Right atrium auricular region (tissue), 2 donors: ENCODE results near the gene CNGA3. TPM values are rescaled to one million over a fixed set of nuclear protein-coding genes. Genes with fewer than 3 reads are reported as not detected.

Source experiments
- DNase-seq: peaks from one replicate; pipeline ENCODE4 v3.0.0-alpha.2; 2019; ENCODE audit warnings: low spot score
- H3K27ac ChIP-seq, 2 donors: fragments of 200-600 bp; sonication (generic); 1 replicate in 1 of 2; 2 replicates in 1 of 2; pipeline ENCODE4 v1.5.1; 2016 to 2019
- H3K27me3 ChIP-seq, 2 donors: fragments of 200-600 bp; sonication (generic); one replicate each; pipeline versions ENCODE4 v1.5.1 to v1.6.0; 2017 to 2019
- H3K36me3 ChIP-seq: fragments of 200-600 bp; sonication (generic); one replicate; pipeline ENCODE4 v1.5.1; 2016
- H3K4me1 ChIP-seq, 2 donors: fragments of 200-600 bp; sonication (generic); one replicate each; pipeline versions ENCODE4 v1.5.1 to v1.6.0; 2017 to 2019
- H3K4me3 ChIP-seq, 2 donors: fragments of 200-600 bp; sonication (generic); 1 replicate in 1 of 2; 2 replicates in 1 of 2; pipeline ENCODE4 v1.5.1; 2017 to 2019; ENCODE audit warnings: mild to moderate bottlenecking in 1 of 2, moderate library complexity in 1 of 2
- H3K9me3 ChIP-seq, 2 donors: fragments of 200-600 bp; sonication (generic); one replicate each; pipeline ENCODE4 v1.5.1; 2019
- total RNA-seq, 2 donors: library from RNA; depleted of rRNA; stranded (reverse); fragments of >200 nt; gene quantifications; one replicate each; pipeline ENCODE4 v1.1.0, GENCODE V29; 2016
- TF ChIP-seq, protein P1 (sequence below), 2 donors: fragments of 200-600 bp; sonication (generic); IDR thresholded peaks; one replicate each; pipeline ENCODE4 v1.5.1; 2019; ENCODE audit warnings: antibody characterized with exemption in 2 of 2

The CNGA3 gene
- total RNA-seq, 2 donors from 2014 or later: not detected

DNA sequence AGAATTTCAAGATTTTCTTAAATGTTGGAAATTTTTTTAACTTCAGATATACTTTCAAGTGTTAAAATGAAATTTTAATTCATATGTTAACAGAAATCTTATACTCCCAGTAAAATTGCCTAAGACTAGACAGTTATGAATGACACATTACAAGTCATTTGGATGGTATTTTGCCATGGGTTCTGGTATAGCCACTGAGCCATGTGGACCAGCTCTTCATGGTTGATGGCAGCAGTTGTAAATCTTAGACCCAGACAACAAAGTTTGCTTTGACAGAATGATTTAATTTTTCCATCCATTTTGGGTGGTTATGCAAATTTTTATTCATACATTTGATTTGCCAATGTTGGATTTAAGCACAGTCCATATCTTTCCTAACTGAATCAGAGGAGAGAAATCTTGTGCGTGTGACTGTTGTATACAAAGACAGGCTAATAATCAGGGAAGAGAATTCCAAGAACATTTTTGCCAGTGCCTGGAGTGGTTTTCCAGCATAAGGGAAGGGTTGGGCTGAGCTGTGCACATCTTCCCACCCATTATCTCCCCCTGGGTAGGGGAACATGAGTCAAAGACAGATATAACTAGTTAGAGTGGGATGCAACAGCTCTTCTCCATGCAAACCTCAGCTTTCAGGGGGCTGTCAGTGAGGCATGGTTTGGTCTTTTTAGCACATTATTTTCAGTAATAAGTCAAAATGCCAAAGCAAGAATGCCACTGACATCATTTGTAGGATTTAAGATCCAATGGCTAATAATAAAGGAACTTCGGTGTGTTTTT lies 70.3 kb downstream of the CNGA3 start:
- Histone ChIP-seq H3K36me3 (no peaks in the 10 kb centered on the region), H3K9me3 (no peaks in the 10 kb centered on the region), H3K4me3 (no peak overlapping the region), H3K4me1 (no peaks in the 10 kb centered on the region), H3K27ac (no peak overlapping the region), H3K27me3 (no peaks in the 10 kb centered on the region)
- TF ChIP-seq, protein P1, sequence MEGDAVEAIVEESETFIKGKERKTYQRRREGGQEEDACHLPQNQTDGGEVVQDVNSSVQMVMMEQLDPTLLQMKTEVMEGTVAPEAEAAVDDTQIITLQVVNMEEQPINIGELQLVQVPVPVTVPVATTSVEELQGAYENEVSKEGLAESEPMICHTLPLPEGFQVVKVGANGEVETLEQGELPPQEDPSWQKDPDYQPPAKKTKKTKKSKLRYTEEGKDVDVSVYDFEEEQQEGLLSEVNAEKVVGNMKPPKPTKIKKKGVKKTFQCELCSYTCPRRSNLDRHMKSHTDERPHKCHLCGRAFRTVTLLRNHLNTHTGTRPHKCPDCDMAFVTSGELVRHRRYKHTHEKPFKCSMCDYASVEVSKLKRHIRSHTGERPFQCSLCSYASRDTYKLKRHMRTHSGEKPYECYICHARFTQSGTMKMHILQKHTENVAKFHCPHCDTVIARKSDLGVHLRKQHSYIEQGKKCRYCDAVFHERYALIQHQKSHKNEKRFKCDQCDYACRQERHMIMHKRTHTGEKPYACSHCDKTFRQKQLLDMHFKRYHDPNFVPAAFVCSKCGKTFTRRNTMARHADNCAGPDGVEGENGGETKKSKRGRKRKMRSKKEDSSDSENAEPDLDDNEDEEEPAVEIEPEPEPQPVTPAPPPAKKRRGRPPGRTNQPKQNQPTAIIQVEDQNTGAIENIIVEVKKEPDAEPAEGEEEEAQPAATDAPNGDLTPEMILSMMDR (IDR thresholded peaks at IDR 0.05): no peak
- DNase-seq: no peak

DNA sequence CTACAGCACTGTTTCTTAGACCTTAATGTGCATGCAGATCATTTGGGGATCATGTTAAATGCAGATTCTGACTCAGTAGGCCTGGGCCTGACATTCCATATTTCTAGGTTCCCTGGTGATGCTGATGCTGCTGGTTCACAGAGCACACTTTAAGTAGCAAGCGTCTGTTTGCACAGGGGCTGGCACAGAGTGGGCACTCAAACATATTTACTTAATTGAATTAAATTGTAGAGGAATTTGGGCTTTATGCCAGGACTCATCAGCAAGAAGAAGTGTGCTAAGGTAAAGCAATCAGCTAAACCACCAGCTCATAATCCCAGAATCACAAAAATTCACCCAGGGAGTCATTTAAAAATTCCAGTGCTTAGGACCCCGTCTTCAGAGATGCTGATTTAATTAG lies 73.3 kb downstream of the CNGA3 start:
- H3K4me1 ChIP-seq: no peaks in the 10 kb centered on the region
- TF ChIP-seq, protein P1 (IDR thresholded peaks at IDR 0.05): no peak
- H3K36me3 ChIP-seq: no peaks in the 10 kb centered on the region
- no peaks in the 10 kb centered on the region for H3K27me3 ChIP-seq
- H3K4me3 ChIP-seq: no peak overlapping the region
- no peak for DNase-seq
- H3K9me3 ChIP-seq: peaks cover 0 to 11% of the 10 kb centered on the region in 2 donors
- H3K27ac ChIP-seq: no peak overlapping the region

DNA sequence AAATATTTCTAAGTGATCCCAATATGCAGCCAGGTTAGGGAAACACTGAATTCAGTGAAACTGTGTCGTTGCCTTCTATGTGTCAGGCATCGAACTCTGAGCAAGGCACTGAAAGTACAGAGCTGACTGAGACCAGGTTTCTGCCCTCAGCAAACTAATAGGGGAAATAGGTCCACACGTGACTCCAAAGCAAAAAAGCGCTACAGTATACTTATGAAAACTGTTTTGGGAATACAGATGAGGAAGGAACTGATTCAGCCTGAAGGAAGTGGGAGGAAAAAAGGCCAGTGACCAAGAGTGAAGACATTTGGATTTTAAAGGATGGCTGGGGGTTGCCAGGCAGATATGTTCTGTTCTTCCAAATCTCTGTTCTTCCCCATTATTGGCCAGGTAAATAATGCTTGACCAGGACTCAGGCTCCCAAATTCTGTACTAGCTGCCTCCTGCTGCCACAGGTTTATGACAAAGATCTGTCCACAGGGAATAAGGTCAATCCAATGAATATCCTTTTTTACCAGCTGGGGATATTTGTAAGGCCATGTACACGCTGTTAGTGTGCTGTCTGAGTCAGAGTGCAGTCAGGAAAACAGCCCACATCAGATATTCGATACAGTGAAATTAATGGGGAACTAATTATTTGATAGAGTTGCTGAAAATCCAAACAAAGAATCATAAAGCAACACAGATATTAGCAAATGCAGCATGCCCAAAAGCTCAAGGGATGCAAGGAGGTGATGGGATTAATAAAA lies 73.9 kb downstream of the CNGA3 start:
- TF ChIP-seq, protein P1 (IDR thresholded peaks at IDR 0.05): no peak
- DNase-seq: no peak
- H3K27ac ChIP-seq: no peak overlapping the region

DNA sequence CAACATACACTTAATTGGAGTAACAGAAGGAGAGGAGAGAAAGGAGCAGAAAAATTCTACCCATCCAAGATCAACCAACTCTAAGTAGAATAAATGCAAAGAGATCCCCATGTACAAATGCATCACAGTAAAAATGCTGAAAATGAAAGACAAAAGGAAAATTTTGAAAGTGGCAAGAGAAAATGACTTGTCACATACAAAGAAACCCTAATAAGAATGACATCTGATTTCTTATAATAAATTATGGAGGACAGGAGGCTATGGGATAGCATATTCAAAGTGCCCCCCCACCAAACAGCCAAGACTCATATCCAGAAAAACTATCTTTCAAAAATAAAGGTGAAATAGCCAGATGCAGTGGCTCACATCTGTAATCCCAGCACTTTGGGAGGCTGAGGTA lies 76.2 kb downstream of the CNGA3 start:
- no peaks in the 10 kb centered on the region for H3K27me3 ChIP-seq
- no peaks in the 10 kb centered on the region for H3K4me1 ChIP-seq
- H3K36me3 ChIP-seq: no peaks in the 10 kb centered on the region
- TF ChIP-seq, protein P1 (IDR thresholded peaks at IDR 0.05): no peak
- DNase-seq: no peak
- no peak overlapping the region for H3K27ac ChIP-seq
- peaks cover 0 to 11% of the 10 kb centered on the region in 2 donors for H3K9me3 ChIP-seq
- no peak overlapping the region for H3K4me3 ChIP-seq

More for the DNA sequence above, 73.9 kb downstream of the CNGA3 start:
- Histone ChIP-seq H3K36me3 (no peaks in the 10 kb centered on the region), H3K27me3 (no peaks in the 10 kb centered on the region), H3K9me3 (peaks cover 0 to 11% of the 10 kb centered on the region in 2 donors), H3K4me3 (no peak overlapping the region), H3K4me1 (no peaks in the 10 kb centered on the region)

DNA sequence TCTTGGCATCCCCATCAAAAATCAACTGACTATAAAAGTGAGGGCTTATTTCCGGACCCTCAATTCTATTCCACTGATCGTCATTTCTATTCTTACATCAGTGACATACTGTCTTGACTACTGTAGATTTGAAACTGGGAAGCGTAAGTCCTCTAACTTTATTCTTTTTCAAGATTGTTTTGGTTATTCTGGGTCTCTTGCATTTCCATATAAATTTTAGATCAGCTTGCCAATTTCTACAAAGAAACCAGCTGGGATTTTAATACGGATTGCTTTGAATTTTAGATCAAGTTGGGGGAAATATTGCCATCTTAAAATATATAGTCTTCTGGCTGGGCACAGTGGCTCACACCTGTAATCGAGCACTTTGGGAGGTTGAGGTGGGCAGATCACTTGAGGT lies 80.5 kb downstream of the CNGA3 start:
- TF ChIP-seq, protein P1 (IDR thresholded peaks at IDR 0.05): no peak
- H3K27ac ChIP-seq: no peak overlapping the region

More for the DNA sequence above, 80.5 kb downstream of the CNGA3 start:
- no peak for DNase-seq
- Histone ChIP-seq H3K4me1 (no peaks in the 10 kb centered on the region), H3K27me3 (no peaks in the 10 kb centered on the region), H3K4me3 (no peak overlapping the region), H3K9me3 (peaks cover 0 to 11% of the 10 kb centered on the region in 2 donors), H3K36me3 (no peaks in the 10 kb centered on the region)
